Liver (tissue), 3 donors: Measurements from ENCODE around the gene LRRC7.

Source experiments
- CTCF ChIP-seq: fragments of 150-350 bp; IDR thresholded peaks from 2 replicates; pipeline ENCODE4 v1.5.1; 2017; ENCODE audit warnings: improper control_type of control experiment, low read depth, low read length; ENCODE audit not compliant: missing input control
- EGR1 ChIP-seq, 2 donors: IDR thresholded peaks; 2 replicates each; pipeline ENCODE4 v1.6.1; 2016 to 2018; ENCODE audit warnings: antibody characterized with exemption in 2 of 2, low read depth in 2 of 2
- FOXA1 ChIP-seq: IDR thresholded peaks from 2 replicates; pipeline ENCODE4 v1.6.1; 2016; ENCODE audit warnings: antibody characterized with exemption
- GABPA ChIP-seq, 2 donors: IDR thresholded peaks in 1 of 2; conservative IDR thresholded peaks in 1 of 2; 2 replicates each; pipeline ENCODE4 v1.6.1; 2016; ENCODE audit warnings: antibody characterized with exemption in 2 of 2, mild to moderate bottlenecking in 1 of 2, moderate library complexity in 1 of 2
- HNF4G ChIP-seq: IDR thresholded peaks from 2 replicates; pipeline ENCODE4 v1.6.1; 2016; ENCODE audit warnings: antibody characterized with exemption
- JUND ChIP-seq, 2 donors: IDR thresholded peaks; 2 replicates each; pipeline ENCODE4 v1.6.1; 2016; ENCODE audit warnings: antibody characterized with exemption in 2 of 2
- MAX ChIP-seq: IDR thresholded peaks from 2 replicates; pipeline ENCODE4 v1.6.1; 2016; ENCODE audit warnings: antibody characterized with exemption
- RAD21 ChIP-seq, 2 donors: IDR thresholded peaks; 2 replicates each; pipeline ENCODE4 v1.6.1; 2016; ENCODE audit warnings: antibody characterized with exemption in 2 of 2, mild to moderate bottlenecking in 2 of 2
- REST ChIP-seq: IDR thresholded peaks from 2 replicates; pipeline ENCODE4 v1.6.1; 2016; ENCODE audit warnings: antibody characterized with exemption, mild to moderate bottlenecking
- SP1 ChIP-seq: IDR thresholded peaks from 2 replicates; pipeline ENCODE4 v1.6.1; 2018; ENCODE audit warnings: antibody characterized with exemption, mild to moderate bottlenecking
- TAF1 ChIP-seq: conservative IDR thresholded peaks from 2 replicates; pipeline ENCODE4 v1.6.1; 2016; ENCODE audit warnings: antibody characterized with exemption, mild to moderate bottlenecking
- YY1 ChIP-seq: IDR thresholded peaks from 2 replicates; pipeline ENCODE4 v1.6.1; 2016; ENCODE audit warnings: antibody characterized with exemption, mild to moderate bottlenecking
- ZBTB33 ChIP-seq: IDR thresholded peaks from 2 replicates; pipeline ENCODE4 v1.6.1; 2016; ENCODE audit warnings: antibody characterized with exemption
- donor health status: healthy.
- donor health status: healthy.

- TF ChIP-seq ZBTB33: no peak
- TF ChIP-seq REST: no peak
- TF ChIP-seq CTCF: no peak
- no peak for TF ChIP-seq JUND (IDR thresholded peaks at IDR 0.05)
- TF ChIP-seq TAF1: no peak
- TF ChIP-seq SP1: no peak
- no peak for TF ChIP-seq EGR1 (IDR thresholded peaks at IDR 0.05; ENCODE audit: low read depth in 2 of 2)
- TF ChIP-seq RAD21 (IDR thresholded peaks at IDR 0.05): no peak
- TF ChIP-seq YY1: no peak
- no peak for TF ChIP-seq GABPA (IDR thresholded peaks at IDR 0.05 in 1 of 2, conservative IDR thresholded peaks at IDR 0.05 in 1 of 2)
- no peak for TF ChIP-seq MAX
- no peak for TF ChIP-seq HNF4G
- no peak for TF ChIP-seq FOXA1
Measured at GRCh38 chr1:69929308-69930057, 361.8 kb downstream of the LRRC7 start.
